Neutrophil (primary cell): Measurements from ENCODE around the gene RSBN1L.

Experiments
- H3K27ac ChIP-seq: fragments of 200-600 bp; sonication (generic); 2 replicates; pipeline ENCODE4 v1.5.1; 2016; ENCODE audit warnings: mild to moderate bottlenecking, moderate library complexity
- H3K27me3 ChIP-seq: fragments of 200-600 bp; sonication (generic); 2 replicates; pipeline ENCODE4 v1.6.0; 2016; ENCODE audit warnings: mild to moderate bottlenecking
- H3K36me3 ChIP-seq: fragments of 200-600 bp; sonication (generic); 2 replicates; pipeline ENCODE4 v1.5.1; 2017
- H3K4me1 ChIP-seq, 2 experiments: fragments of 200-600 bp in 1 of 2; sonication (generic) in 1 of 2; 1 replicate in 1 of 2; 2 replicates in 1 of 2; pipeline versions ENCODE4 v1.5.1 to v1.6.1; 2013 to 2016; ENCODE audit warnings: low read depth in 1 of 2, low read length in 1 of 2, mild to moderate bottlenecking in 1 of 2, moderate library complexity in 1 of 2; ENCODE audit not compliant: control insufficient read depth in 1 of 2, insufficient read depth in 1 of 2
- H3K4me3 ChIP-seq, 2 experiments: fragments of 200-600 bp in 1 of 2; sonication (generic) in 1 of 2; 1 replicate in 1 of 2; 2 replicates in 1 of 2; pipeline ENCODE4 v1.5.1; 2013 to 2016; ENCODE audit warnings: low read depth in 1 of 2, low read length in 1 of 2, mild to moderate bottlenecking in 1 of 2, moderate library complexity in 1 of 2
- H3K9me3 ChIP-seq: fragments of 200-600 bp; sonication (generic); 2 replicates; pipeline ENCODE4 v1.5.1; 2016
- TF ChIP-seq, protein P1 (sequence below): fragments of 200-600 bp; sonication (generic); IDR thresholded peaks from 2 replicates; pipeline ENCODE4 v1.5.1; 2016; ENCODE audit warnings: antibody characterized with exemption

RSBN1L gene

GRCh38 chr7:77811516-77812289 lies 115.4 kb downstream of the RSBN1L start:
- no peak overlapping the region for H3K4me3 ChIP-seq
- no peak overlapping the region for H3K27ac ChIP-seq
- H3K36me3 ChIP-seq: no peaks in the 10 kb centered on the region
- H3K27me3 ChIP-seq: no peaks in the 10 kb centered on the region
- TF ChIP-seq, protein P1, sequence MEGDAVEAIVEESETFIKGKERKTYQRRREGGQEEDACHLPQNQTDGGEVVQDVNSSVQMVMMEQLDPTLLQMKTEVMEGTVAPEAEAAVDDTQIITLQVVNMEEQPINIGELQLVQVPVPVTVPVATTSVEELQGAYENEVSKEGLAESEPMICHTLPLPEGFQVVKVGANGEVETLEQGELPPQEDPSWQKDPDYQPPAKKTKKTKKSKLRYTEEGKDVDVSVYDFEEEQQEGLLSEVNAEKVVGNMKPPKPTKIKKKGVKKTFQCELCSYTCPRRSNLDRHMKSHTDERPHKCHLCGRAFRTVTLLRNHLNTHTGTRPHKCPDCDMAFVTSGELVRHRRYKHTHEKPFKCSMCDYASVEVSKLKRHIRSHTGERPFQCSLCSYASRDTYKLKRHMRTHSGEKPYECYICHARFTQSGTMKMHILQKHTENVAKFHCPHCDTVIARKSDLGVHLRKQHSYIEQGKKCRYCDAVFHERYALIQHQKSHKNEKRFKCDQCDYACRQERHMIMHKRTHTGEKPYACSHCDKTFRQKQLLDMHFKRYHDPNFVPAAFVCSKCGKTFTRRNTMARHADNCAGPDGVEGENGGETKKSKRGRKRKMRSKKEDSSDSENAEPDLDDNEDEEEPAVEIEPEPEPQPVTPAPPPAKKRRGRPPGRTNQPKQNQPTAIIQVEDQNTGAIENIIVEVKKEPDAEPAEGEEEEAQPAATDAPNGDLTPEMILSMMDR: no peak
- no peaks in the 10 kb centered on the region for H3K9me3 ChIP-seq
- no peaks in the 10 kb centered on the region for H3K4me1 ChIP-seq

GRCh38 chr7:77812290-77812685 lies 116.0 kb downstream of the RSBN1L start:
- Histone ChIP-seq H3K4me1 (no peaks in the 10 kb centered on the region), H3K4me3 (no peak overlapping the region), H3K27ac (no peak overlapping the region), H3K9me3 (no peaks in the 10 kb centered on the region), H3K27me3 (no peaks in the 10 kb centered on the region), H3K36me3 (no peaks in the 10 kb centered on the region)
- TF ChIP-seq, protein P1: no peak

DNA sequence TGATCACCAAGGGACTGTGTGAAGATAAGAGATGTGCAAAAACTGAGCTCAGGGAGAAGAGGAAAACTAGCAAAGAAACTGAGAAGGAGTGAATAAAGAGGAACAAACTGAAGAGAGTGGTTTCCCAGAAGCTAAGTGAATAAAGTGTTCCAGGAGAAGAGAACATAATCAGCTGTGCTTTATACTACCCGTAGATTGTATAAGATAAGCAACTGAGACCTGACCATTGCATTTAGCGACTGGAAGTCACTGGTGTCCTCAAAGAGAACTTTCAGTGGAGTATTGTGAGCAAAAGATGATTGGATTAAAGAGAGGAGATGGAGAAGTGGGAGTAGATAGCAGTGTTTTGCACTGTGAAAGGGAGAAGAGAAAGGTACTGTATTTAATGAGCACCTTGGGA lies 116.9 kb downstream of the RSBN1L start:
- Histone ChIP-seq H3K27ac (no peak overlapping the region), H3K9me3 (no peaks in the 10 kb centered on the region), H3K4me1 (no peaks in the 10 kb centered on the region), H3K27me3 (no peaks in the 10 kb centered on the region), H3K4me3 (no peak overlapping the region), H3K36me3 (no peaks in the 10 kb centered on the region)
- TF ChIP-seq, protein P1: no peak

- TF ChIP-seq, protein P1: no peak
- Histone ChIP-seq H3K4me1 (peaks cover 5 to 7% of the 10 kb centered on the region in 2 experiments), H3K27ac (no peak overlapping the region), H3K4me3 (no peak overlapping the region), H3K9me3 (peaks cover 11% of the 10 kb centered on the region), H3K27me3 (no peaks in the 10 kb centered on the region), H3K36me3 (no peaks in the 10 kb centered on the region)
These were observed 122.8 kb downstream of the RSBN1L start for GRCh38 chr7:77819021-77819420.

DNA sequence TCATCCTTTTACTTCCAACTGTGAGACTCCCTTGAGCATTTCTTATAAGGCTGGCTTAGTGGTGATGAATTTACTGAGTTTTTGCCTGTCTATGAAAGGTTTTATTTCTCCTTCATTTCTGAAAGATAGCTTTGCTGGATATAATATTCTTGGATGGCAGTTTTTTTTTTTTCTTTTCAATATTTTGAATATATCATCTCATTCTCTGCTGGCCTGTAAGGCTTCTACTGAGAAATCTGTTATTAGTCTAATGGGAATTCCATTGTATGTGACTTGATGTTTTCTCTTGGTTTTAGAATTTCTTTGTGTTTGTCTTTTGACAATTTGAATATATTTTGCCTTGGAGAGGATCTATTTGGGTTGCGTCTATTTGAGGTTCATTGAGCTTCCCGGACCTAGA lies 124.7 kb downstream of the RSBN1L start:
- Histone ChIP-seq H3K4me1 (peaks cover 7 to 13% of the 10 kb centered on the region in 2 experiments), H3K36me3 (no peaks in the 10 kb centered on the region), H3K4me3 (no peak overlapping the region), H3K9me3 (peaks cover 11% of the 10 kb centered on the region), H3K27me3 (no peaks in the 10 kb centered on the region), H3K27ac (no peak overlapping the region)
- TF ChIP-seq, protein P1: no peak
